CD4-positive, alpha-beta memory T cell (primary cell): ENCODE data around the gene NFIX. TPM values are rescaled to one million over a fixed set of nuclear protein-coding genes. Genes with fewer than 3 reads are reported as not detected.
A peak's percentile ranks its signal among the peaks of the same experiment; 100 is the strongest.

ENCODE experiments used
- CTCF ChIA-PET: fragments of 350-600 bp; sonication (Branson Sonifier 250); formaldehyde crosslinking; loops from one replicate; lab custom pipeline; 2021; ENCODE audit warnings: inconsistent platforms; ENCODE audit not compliant: partially characterized antibody; lab: Charles Lee
- POLR2A ChIA-PET: fragments of 350-600 bp; sonication (Branson Sonifier 250); formaldehyde crosslinking; loops from one replicate; lab custom pipeline; 2021; ENCODE audit not compliant: partially characterized antibody; lab: Charles Lee
- DNase-seq, 5 donors: peaks; one replicate each; pipeline versions ENCODE4 v3.0.0 to v3.0.0-alpha.2; 2020 to 2022; ENCODE audit warnings: mixed read lengths in 1 of 5
- H3K27ac ChIP-seq: one replicate; pipeline ENCODE4 v1.7.0; 2013; ENCODE audit warnings: low read depth, low read length
- H3K27me3 ChIP-seq: 2 replicates; pipeline ENCODE4 v1.7.0; 2013; ENCODE audit warnings: mild to moderate bottlenecking, low read length, moderate library complexity; ENCODE audit not compliant: insufficient read depth
- H3K36me3 ChIP-seq: 2 replicates; pipeline ENCODE4 v1.7.0; 2013; ENCODE audit warnings: mild to moderate bottlenecking, low read length, moderate library complexity; ENCODE audit not compliant: insufficient read depth
- H3K4me1 ChIP-seq: 2 replicates; pipeline ENCODE4 v1.7.0; 2013; ENCODE audit warnings: mild to moderate bottlenecking, low read length, moderate library complexity; ENCODE audit not compliant: insufficient read depth
- H3K4me3 ChIP-seq, 2 donors: one replicate each; pipeline ENCODE4 v1.7.0; 2013; ENCODE audit warnings: low read length in 2 of 2, mild to moderate bottlenecking in 1 of 2
- H3K9me3 ChIP-seq, 2 donors: one replicate each; pipeline ENCODE4 v1.7.0; 2013; ENCODE audit warnings: low read length in 2 of 2, control low read depth in 1 of 2; ENCODE audit not compliant: control insufficient read depth in 1 of 2
- H3K27ac Mint-ChIP-seq, 7 donors: one replicate each; pipeline ENCODE4 v1.8.0; 2020 to 2021; ENCODE audit warnings: mixed read lengths in 7 of 7, mild to moderate bottlenecking in 6 of 7, inconsistent platforms in 3 of 7, moderate library complexity in 3 of 7
- H3K27me3 Mint-ChIP-seq, 2 donors: one replicate each; pipeline ENCODE4 v1.8.0; 2020 to 2021; ENCODE audit warnings: mixed read lengths in 2 of 2
- H3K36me3 Mint-ChIP-seq, 2 donors: one replicate each; pipeline ENCODE4 v1.8.0; 2020 to 2021; ENCODE audit warnings: mixed read lengths in 2 of 2, inconsistent platforms in 1 of 2, mild to moderate bottlenecking in 1 of 2
- H3K4me1 Mint-ChIP-seq, 4 donors: one replicate each; pipeline ENCODE4 v1.8.0; 2020 to 2021; ENCODE audit warnings: mixed read lengths in 4 of 4, mild to moderate bottlenecking in 1 of 4
- H3K4me3 Mint-ChIP-seq, 8 donors: one replicate each; pipeline ENCODE4 v1.8.0; 2020 to 2021; ENCODE audit warnings: mixed read lengths in 8 of 8, mild to moderate bottlenecking in 7 of 8, moderate library complexity in 6 of 8, inconsistent platforms in 3 of 8
- H3K9me3 Mint-ChIP-seq, 8 donors: one replicate each; pipeline ENCODE4 v1.8.0; 2020 to 2021; ENCODE audit warnings: mixed read lengths in 8 of 8, mild to moderate bottlenecking in 5 of 8, inconsistent platforms in 3 of 8, moderate library complexity in 1 of 8
- intact Hi-C: fragments of 100-400 bp; cut with micrococcal nuclease; formaldehyde crosslinking; loops from one replicate; pipeline ENCODE4 v1.15.1; 2023
- polyA plus RNA-seq, 2 donors: library from polyadenylated mRNA; unstranded; fragments of 300-500 nt; fragmentation: Illumina TruSeq; gene quantifications; one replicate each; pipeline ENCODE4 v1.2.3, GENCODE V29; 2021
- total RNA-seq, 2 experiments: library from RNA; stranded (reverse); gene quantifications; one replicate each; pipeline ENCODE4 v1.2.3, GENCODE V29; 2021

NFIX gene
- total and polyA plus RNA-seq, 4 experiments from 2014 or later, result 0.09 to 5.4 (median 4.0) TPM; not detected in 1

DNA sequence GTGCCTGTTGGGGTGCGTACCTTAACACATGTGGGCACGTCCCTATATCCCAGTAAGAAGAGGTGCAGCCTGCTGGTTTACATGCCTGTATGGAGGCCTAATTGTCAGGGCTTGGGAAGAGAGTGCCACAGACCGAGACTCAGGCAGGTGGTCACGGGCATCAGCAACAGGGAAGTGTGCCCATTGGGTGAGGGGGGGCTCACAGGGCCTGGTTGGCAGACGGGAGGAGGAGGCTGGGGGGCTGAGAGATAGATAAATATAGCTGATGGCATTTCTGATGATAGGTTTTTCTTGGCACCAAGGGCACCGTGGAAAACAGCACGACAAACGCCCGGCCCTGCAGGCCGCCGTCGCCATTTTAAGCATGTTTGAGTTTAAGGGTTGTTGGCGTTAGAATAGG is 37.6 kb downstream of the NFIX start:
- CTCF ChIA-PET, result interaction anchor here (1.5 to 2.3 kb wide), 3 partner anchors 28 to 56 kb away, joined by 6 to 8 read pairs (median 7); no protein-coding TSS in a partner anchor

DNA sequence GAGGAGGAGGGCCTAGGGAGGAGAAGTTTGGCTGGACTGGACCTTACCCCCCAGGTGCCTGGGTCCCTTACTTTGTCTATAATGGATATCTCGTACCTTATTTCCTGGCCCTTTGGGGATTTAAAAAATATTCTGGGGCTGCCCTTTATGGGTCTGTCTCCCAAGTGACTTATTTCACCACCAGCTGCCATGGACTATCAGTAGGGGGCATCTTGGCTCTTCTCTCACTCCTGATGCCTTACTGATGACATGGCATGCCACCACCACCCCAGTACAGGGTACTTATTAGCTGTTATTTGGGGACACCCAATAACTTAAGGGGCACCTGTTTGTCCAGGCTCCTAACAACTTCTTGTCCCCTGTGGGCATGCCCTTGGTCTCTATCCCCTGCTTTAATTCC is 38.0 kb downstream of the NFIX start:
- H3K27ac ChIP-seq, result no peak overlapping the region
- DNase-seq, result no peak

More for the DNA sequence above, 37.6 kb downstream of the NFIX start:
- H3K4me1 Mint-ChIP-seq, result peaks cover 0 to 1% (median 0%) of the 10 kb centered on the region in 4 donors
- intact Hi-C loops, result loop anchor here (5.0 kb wide), 1 partner anchor 59 kb away; no protein-coding TSS in a partner anchor
- H3K4me1 ChIP-seq, result no peaks in the 10 kb centered on the region
- no peaks in the 10 kb centered on the region for H3K9me3 ChIP-seq
- H3K27me3 ChIP-seq, result no peaks in the 10 kb centered on the region
- no peaks in the 10 kb centered on the region for H3K9me3 Mint-ChIP-seq
- no peak for DNase-seq
- no peak overlapping the region for H3K4me3 ChIP-seq
- H3K36me3 Mint-ChIP-seq, result no peaks in the 10 kb centered on the region
- H3K4me3 Mint-ChIP-seq, result no peak overlapping the region
- H3K27me3 Mint-ChIP-seq, result peaks cover 0 to 9% of the 10 kb centered on the region in 2 donors
- H3K36me3 ChIP-seq, result no peaks in the 10 kb centered on the region
- POLR2A ChIA-PET, result interaction anchor here (0.6 kb wide), 1 partner anchor 258 kb away, joined by 3 read pairs; no protein-coding TSS in a partner anchor
- no peak overlapping the region for H3K27ac ChIP-seq
- peak overlapping the region in 1 of 7 donors; percentile 82 for H3K27ac Mint-ChIP-seq

DNA sequence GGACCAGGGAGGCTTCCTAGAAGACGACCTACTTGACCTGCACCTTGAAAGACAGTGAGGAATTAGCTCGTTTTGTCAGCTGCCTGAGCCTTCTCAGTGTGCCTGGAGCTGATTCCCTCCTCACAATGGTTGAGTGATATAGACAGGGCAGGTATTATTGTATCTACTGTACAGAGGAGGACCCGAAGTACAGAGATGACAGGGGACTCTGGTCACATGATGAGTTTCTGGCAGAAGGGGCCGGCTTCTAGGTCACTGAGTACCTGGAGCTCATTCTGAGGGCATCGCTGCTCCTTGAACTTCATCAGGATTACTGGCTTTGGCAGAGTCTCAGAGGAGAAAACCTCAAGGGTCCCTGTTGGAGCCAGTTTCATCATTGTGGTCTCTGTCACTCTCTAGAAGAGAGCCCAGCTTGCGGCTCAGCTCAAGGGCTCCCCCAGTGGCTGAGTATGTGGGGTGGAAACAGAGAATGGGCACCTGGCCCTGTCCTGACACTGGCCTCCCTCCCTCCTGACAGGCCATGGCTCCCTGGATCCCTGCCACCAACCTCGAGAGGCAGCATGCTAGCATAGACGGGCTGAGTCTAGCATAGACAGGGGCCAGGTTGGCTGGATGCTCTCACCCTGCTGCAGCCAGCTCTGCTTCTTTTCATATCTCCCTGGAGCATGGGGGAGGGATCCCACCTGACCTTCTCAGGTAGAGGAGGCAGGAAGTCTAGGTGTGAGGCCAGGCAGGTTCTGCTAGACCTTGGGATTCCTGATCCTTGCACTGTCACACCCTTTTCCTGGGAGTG is 38.7 kb downstream of the NFIX start:
- no peak overlapping the region for H3K4me3 ChIP-seq
- peak in 1 of 5 donors; percentile 25 for DNase-seq
- H3K36me3 ChIP-seq, result no peaks in the 10 kb centered on the region
- H3K9me3 ChIP-seq, result no peaks in the 10 kb centered on the region
- no peak overlapping the region for H3K27ac Mint-ChIP-seq
- H3K27me3 Mint-ChIP-seq, result peaks cover 0 to 9% of the 10 kb centered on the region in 2 donors
- no peaks in the 10 kb centered on the region for H3K4me1 ChIP-seq
- intact Hi-C loops, result loop anchor here (5.0 kb wide), 1 partner anchor 58 kb away; no protein-coding TSS in a partner anchor
- peaks cover 0 to 1% (median 0%) of the 10 kb centered on the region in 4 donors for H3K4me1 Mint-ChIP-seq
- ChIA-PET POLR2A (no interaction called here), CTCF (interaction anchor here (0.8 to 2.3 kb wide), 6 partner anchors 21 to 69 kb away, joined by 3 to 7 read pairs (median 4); no protein-coding TSS in a partner anchor)
- no peak overlapping the region for H3K27ac ChIP-seq
- no peaks in the 10 kb centered on the region for H3K9me3 Mint-ChIP-seq
- H3K36me3 Mint-ChIP-seq, result no peaks in the 10 kb centered on the region
- H3K27me3 ChIP-seq, result no peaks in the 10 kb centered on the region
- H3K4me3 Mint-ChIP-seq, result no peak overlapping the region

More for the DNA sequence above, 38.0 kb downstream of the NFIX start:
- Mint-ChIP-seq H3K36me3 (no peaks in the 10 kb centered on the region), H3K27me3 (peaks cover 0 to 9% of the 10 kb centered on the region in 2 donors), H3K9me3 (no peaks in the 10 kb centered on the region), H3K27ac (no peak overlapping the region), H3K4me1 (peaks cover 0 to 1% (median 0%) of the 10 kb centered on the region in 4 donors), H3K4me3 (no peak overlapping the region)
- no peaks in the 10 kb centered on the region for H3K4me1 ChIP-seq
- no peaks in the 10 kb centered on the region for H3K27me3 ChIP-seq
- ChIA-PET POLR2A (no interaction called here), CTCF (interaction anchor here (0.8 to 2.3 kb wide), 5 partner anchors 28 to 68 kb away, joined by 3 to 7 read pairs (median 5); no protein-coding TSS in a partner anchor)
- H3K36me3 ChIP-seq, result no peaks in the 10 kb centered on the region
- intact Hi-C loops, result loop anchor here (5.0 kb wide), 1 partner anchor 59 kb away; no protein-coding TSS in a partner anchor
- no peak overlapping the region for H3K4me3 ChIP-seq
- no peaks in the 10 kb centered on the region for H3K9me3 ChIP-seq

DNA sequence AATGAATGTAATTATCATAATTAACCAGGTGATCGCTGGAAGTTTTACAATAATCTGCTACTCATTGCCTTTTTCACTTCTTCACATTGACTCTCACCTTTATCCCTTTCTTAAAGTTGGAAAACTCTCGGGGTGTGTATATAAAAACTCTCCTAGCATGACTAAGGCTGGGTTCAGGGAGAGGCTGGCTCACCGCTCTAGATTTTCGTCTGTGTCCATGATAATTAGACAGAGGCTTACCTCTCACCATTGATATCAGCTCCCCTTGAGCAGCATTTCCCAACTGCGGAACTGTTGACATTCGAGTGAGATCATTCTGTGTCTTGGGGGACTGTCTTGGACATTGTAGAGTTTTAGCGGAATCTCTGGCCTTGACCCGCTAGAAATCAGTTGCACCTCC is 39.4 kb downstream of the NFIX start:
- intact Hi-C loops, result loop anchor here (5.0 kb wide), 1 partner anchor 58 kb away; no protein-coding TSS in a partner anchor
- H3K4me1 Mint-ChIP-seq, result peaks cover 0 to 1% (median 0%) of the 10 kb centered on the region in 4 donors
- Histone ChIP-seq H3K27me3 (no peaks in the 10 kb centered on the region), H3K36me3 (no peaks in the 10 kb centered on the region), H3K9me3 (no peaks in the 10 kb centered on the region), H3K4me1 (no peaks in the 10 kb centered on the region), H3K4me3 (no peak overlapping the region), H3K27ac (no peak overlapping the region)
- no peak overlapping the region for H3K4me3 Mint-ChIP-seq
- H3K27me3 Mint-ChIP-seq, result peaks cover 0 to 9% of the 10 kb centered on the region in 2 donors
- POLR2A ChIA-PET, result no interaction called here
- no peaks in the 10 kb centered on the region for H3K9me3 Mint-ChIP-seq
- DNase-seq, result no peak
- CTCF ChIA-PET, result interaction anchor here (1.8 kb wide), 1 partner anchor 57 kb away, joined by 6 read pairs; no protein-coding TSS in a partner anchor
- no peaks in the 10 kb centered on the region for H3K36me3 Mint-ChIP-seq
- H3K27ac Mint-ChIP-seq, result no peak overlapping the region

DNA sequence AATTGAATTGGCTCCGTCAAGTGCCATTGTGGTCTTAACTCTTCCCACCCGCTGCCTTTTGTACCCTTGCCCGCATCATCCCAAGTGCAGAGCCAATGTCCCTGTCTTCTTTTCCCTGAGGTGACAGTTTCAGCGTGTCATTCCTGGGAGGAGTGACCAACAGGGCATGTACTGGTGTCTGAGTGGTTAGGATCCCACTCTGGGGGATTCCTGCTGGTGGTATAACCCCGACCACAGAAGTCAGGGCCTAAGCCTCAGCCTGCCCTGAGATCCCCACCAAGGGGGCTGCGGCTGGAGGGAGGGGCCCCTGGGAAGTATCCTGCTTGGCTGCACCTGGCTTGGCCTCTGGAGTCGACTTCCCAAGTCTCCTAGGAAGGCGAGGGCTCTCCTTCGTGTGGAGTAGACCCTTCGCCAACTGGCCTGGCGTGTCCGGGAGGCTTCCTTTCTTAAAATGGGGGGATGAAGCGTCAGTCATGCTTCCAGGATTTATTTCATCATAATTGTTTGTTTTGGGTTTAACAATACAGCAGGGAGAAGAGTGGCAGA is 40.6 kb downstream of the NFIX start:
- Histone ChIP-seq H3K4me3 (no peak overlapping the region), H3K9me3 (no peaks in the 10 kb centered on the region), H3K4me1 (no peaks in the 10 kb centered on the region), H3K36me3 (no peaks in the 10 kb centered on the region), H3K27ac (no peak overlapping the region), H3K27me3 (no peaks in the 10 kb centered on the region)
- H3K4me1 Mint-ChIP-seq, result peaks cover 0 to 1% (median 0%) of the 10 kb centered on the region in 4 donors
- intact Hi-C loops, result no loop called here
- H3K4me3 Mint-ChIP-seq, result no peak overlapping the region
- ChIA-PET POLR2A (no interaction called here), CTCF (no interaction called here)
- no peaks in the 10 kb centered on the region for H3K36me3 Mint-ChIP-seq
- DNase-seq, result no peak
- no peaks in the 10 kb centered on the region for H3K9me3 Mint-ChIP-seq
- H3K27ac Mint-ChIP-seq, result no peak overlapping the region
- H3K27me3 Mint-ChIP-seq, result peaks cover 0 to 9% of the 10 kb centered on the region in 2 donors

DNA sequence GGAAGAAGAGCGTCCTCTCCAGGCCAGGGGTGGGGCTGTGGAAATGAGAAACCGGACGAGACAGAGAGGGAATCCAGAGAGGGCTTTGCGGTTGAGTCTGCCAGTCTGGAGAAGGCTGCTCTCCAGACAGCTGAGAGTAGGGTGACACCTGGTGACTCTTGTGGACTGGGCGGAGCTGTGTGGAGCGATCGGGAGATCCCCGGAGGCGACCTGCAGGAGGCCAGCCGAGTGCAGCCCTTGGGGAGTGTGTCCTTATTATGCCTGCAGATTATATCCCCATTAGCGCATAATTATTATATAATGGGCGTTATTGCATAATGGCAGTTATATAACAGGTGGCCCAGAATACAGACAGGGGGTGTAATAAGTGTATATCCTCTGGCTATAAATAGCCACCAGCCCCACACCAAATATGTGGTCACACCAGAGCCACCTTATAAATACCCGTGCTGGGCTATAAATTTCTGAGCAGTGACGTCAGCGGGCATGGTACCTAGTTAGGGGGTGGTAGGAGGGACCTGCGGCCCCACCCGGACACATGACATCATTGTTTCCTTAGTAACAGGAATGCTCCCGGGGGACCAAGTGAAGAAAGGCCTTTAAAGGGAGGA is 41.2 kb downstream of the NFIX start:
- CTCF ChIA-PET, result no interaction called here
- no peak for DNase-seq
- intact Hi-C loops, result no loop called here
- POLR2A ChIA-PET, result no interaction called here
- Mint-ChIP-seq H3K27me3 (peaks cover 0 to 9% of the 10 kb centered on the region in 2 donors), H3K4me3 (no peak overlapping the region), H3K9me3 (no peaks in the 10 kb centered on the region), H3K36me3 (no peaks in the 10 kb centered on the region), H3K4me1 (peaks cover 0 to 1% (median 0%) of the 10 kb centered on the region in 4 donors), H3K27ac (no peak overlapping the region)
- Histone ChIP-seq H3K27me3 (no peaks in the 10 kb centered on the region), H3K4me1 (no peaks in the 10 kb centered on the region), H3K4me3 (no peak overlapping the region), H3K9me3 (no peaks in the 10 kb centered on the region), H3K36me3 (no peaks in the 10 kb centered on the region), H3K27ac (no peak overlapping the region)

DNA sequence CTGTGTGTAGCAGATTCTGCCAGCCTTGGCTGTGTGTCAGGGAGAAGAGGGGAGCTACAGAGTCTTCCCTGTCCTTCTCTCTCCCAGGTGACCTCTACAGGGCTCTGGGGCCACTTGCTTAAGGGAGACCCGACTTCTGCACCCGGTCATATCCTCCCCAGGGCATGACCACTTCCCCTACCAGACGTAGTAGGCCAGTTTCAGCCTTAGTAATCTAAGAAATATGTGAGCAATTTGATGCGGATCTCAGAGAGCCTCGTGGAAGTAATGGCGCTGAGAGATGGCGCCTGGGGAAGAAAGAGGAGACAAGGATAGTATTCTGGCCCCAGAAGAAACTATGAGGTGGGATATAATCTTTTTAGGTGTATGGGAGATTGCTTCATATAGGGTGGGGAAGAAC is 41.9 kb downstream of the NFIX start:
- no peaks in the 10 kb centered on the region for H3K27me3 ChIP-seq
- intact Hi-C loops, result no loop called here
- H3K27ac Mint-ChIP-seq, result peak overlapping the region in 2 of 7 donors; percentile 4 to 17

More for the DNA sequence above, 41.9 kb downstream of the NFIX start:
- H3K36me3 ChIP-seq, result no peaks in the 10 kb centered on the region
- H3K4me3 ChIP-seq, result no peak overlapping the region
- no peaks in the 10 kb centered on the region for H3K9me3 ChIP-seq
- ChIA-PET CTCF (no interaction called here), POLR2A (no interaction called here)
- no peaks in the 10 kb centered on the region for H3K4me1 ChIP-seq
- Mint-ChIP-seq H3K4me3 (no peak overlapping the region), H3K9me3 (no peaks in the 10 kb centered on the region), H3K27me3 (peaks cover 0 to 9% of the 10 kb centered on the region in 2 donors), H3K4me1 (peaks cover 0 to 1% (median 0%) of the 10 kb centered on the region in 4 donors), H3K36me3 (no peaks in the 10 kb centered on the region)
- DNase-seq, result no peak
- H3K27ac ChIP-seq, result no peak overlapping the region
